HT-29 (cell line): Measurements from ENCODE around the gene C19orf85. TPM values are rescaled to one million over a fixed set of nuclear protein-coding genes. Genes with fewer than 3 reads are reported as not detected.

Experiments
- total RNA-seq: library from RNA; depleted of rRNA; stranded (reverse); fragments of >200 nt; shearing (Covaris generic); gene quantifications from 2 replicates; pipeline ENCODE4 v1.2.3, GENCODE V29; 2014; rRNA removed

Gene C19orf85
- total RNA-seq, 1 experiment from 2014 or later: 0.41 TPM

Other genes starting within 250 kb of the C19orf85 start
- 9.9 and 10.6 TPM in 2 replicates for gene TMEM86B, start 236.0 kb downstream of the C19orf85 start, total RNA-seq
- 111 and 131 TPM in 2 replicates for gene PPP6R1, start 205.7 kb downstream of the C19orf85 start, total RNA-seq
- 173 and 177 TPM in 2 replicates for gene HSPBP1, start 184.6 kb downstream of the C19orf85 start, total RNA-seq
- gene BRSK1, start 180.8 kb downstream of the C19orf85 start, total RNA-seq: 0.37 and 1.9 TPM in 2 replicates
- gene TMEM150B, start 139.4 kb downstream of the C19orf85 start, total RNA-seq: 12.5 and 19.7 TPM in 2 replicates
- gene KMT5C, start 124.9 kb downstream of the C19orf85 start, total RNA-seq: 86.3 and 96.2 TPM in 2 replicates
- gene COX6B2, start 110.0 kb downstream of the C19orf85 start, total RNA-seq: 0.92 and 2.7 TPM in 2 replicates
- gene GARIN5B, start 101.5 kb downstream of the C19orf85 start, total RNA-seq: not detected in 2 replicates
- gene IL11, start 94.3 kb downstream of the C19orf85 start, total RNA-seq: 0.31 and 2.8 TPM in 2 replicates
- not detected in 2 replicates for gene TMEM190, start 87.9 kb downstream of the C19orf85 start, total RNA-seq
- gene TMEM238, start 80.5 kb downstream of the C19orf85 start, total RNA-seq: 87.8 and 92.7 TPM in 2 replicates
- gene RPL28, start 78.8 kb downstream of the C19orf85 start, total RNA-seq: 1,121 and 1,134 TPM in 2 replicates
- 2,696 and 2,806 TPM in 2 replicates for gene UBE2S, start 57.0 kb downstream of the C19orf85 start, total RNA-seq
- gene SHISA7, start 21.5 kb downstream of the C19orf85 start, total RNA-seq: not detected in 2 replicates
- 323 and 339 TPM in 2 replicates for gene ISOC2, start 3.1 kb downstream of the C19orf85 start, total RNA-seq
- 29.9 TPM in 2 replicates for gene ZNF628, start 11.9 kb upstream of the C19orf85 start, total RNA-seq
- 28.9 and 34.9 TPM in 2 replicates for gene NAT14, start 20.4 kb upstream of the C19orf85 start, total RNA-seq
- 0.18 TPM in 1 of 2 replicates, not detected in the other for gene SSC5D, start 23.7 kb upstream of the C19orf85 start, total RNA-seq
- not detected in 2 replicates for gene SBK2, start 72.4 kb upstream of the C19orf85 start, total RNA-seq
- 0.16 and 0.53 TPM in 2 replicates for gene SBK3, start 80.8 kb upstream of the C19orf85 start, total RNA-seq
- gene ZNF579, start 116.1 kb upstream of the C19orf85 start, total RNA-seq: 17.0 and 23.1 TPM in 2 replicates
- gene FIZ1, start 134.8 kb upstream of the C19orf85 start, total RNA-seq: 15.9 and 19.2 TPM in 2 replicates
- 69.6 and 81.2 TPM in 2 replicates for gene ZNF524, start 135.5 kb upstream of the C19orf85 start, total RNA-seq
- gene ZNF865, start 140.9 kb upstream of the C19orf85 start, total RNA-seq: 9.1 and 9.6 TPM in 2 replicates
- 17.5 and 19.9 TPM in 2 replicates for gene ZNF784, start 159.8 kb upstream of the C19orf85 start, total RNA-seq
- gene ZNF580, start 176.3 kb upstream of the C19orf85 start, total RNA-seq: 16.1 and 18.8 TPM in 2 replicates
- gene ZNF581, start 178.9 kb upstream of the C19orf85 start, total RNA-seq: 40.9 and 43.2 TPM in 2 replicates
- gene CCDC106, start 183.5 kb upstream of the C19orf85 start, total RNA-seq: 9.7 and 11.4 TPM in 2 replicates
- 799 and 894 TPM in 2 replicates for gene U2AF2, start 190.3 kb upstream of the C19orf85 start, total RNA-seq
- gene EPN1, start 210.5 kb upstream of the C19orf85 start, total RNA-seq: 195 and 216 TPM in 2 replicates